Rectal smooth muscle tissue (tissue), 1 donor: ENCODE data around the gene LIMCH1.

Experiments used
- H3K27ac ChIP-seq: one replicate; pipeline ENCODE4 v1.7.0; 2013; ENCODE audit warnings: low read depth, low read length, inconsistent platforms
- H3K27me3 ChIP-seq: one replicate; pipeline ENCODE4 v1.7.0; 2013; ENCODE audit warnings: low read length; ENCODE audit not compliant: control insufficient read depth, insufficient read depth
- H3K36me3 ChIP-seq: one replicate; pipeline ENCODE4 v1.7.0; 2013; ENCODE audit warnings: low read length; ENCODE audit not compliant: control insufficient read depth, insufficient read depth
- H3K4me1 ChIP-seq: one replicate; pipeline ENCODE4 v1.7.0; 2013; ENCODE audit warnings: low read length; ENCODE audit not compliant: control insufficient read depth, insufficient read depth
- H3K4me3 ChIP-seq: one replicate; pipeline ENCODE4 v1.7.0; 2013; ENCODE audit warnings: low read length
- H3K9ac ChIP-seq: one replicate; pipeline ENCODE4 v1.7.0; 2013; ENCODE audit warnings: low read length

Gene LIMCH1

DNA sequence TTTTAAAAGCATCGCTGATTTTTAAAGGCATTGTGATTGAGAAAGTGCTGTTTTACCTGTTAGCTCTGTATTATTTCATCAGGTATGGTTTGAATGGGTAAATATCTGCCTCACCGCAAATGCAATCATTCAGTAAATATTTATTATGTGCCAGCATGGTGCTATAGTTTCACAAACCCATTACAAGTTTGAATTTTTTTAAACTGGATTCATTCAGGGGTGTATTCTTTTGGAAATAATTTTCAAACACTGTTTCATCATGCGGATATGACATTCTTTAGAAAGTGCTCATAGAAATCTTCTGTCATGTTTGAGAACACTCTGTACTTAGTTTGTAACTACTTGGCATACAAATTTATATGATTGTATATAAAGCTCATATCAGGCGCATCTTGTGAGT is 37.2 kb downstream of the LIMCH1 start:
- no peaks in the 10 kb centered on the region for H3K36me3 ChIP-seq
- no peak overlapping the region for H3K4me3 ChIP-seq
- H3K4me1 ChIP-seq, result peaks cover 11% of the 10 kb centered on the region
- no peak overlapping the region for H3K27ac ChIP-seq
- no peaks in the 10 kb centered on the region for H3K27me3 ChIP-seq
- no peak overlapping the region for H3K9ac ChIP-seq

DNA sequence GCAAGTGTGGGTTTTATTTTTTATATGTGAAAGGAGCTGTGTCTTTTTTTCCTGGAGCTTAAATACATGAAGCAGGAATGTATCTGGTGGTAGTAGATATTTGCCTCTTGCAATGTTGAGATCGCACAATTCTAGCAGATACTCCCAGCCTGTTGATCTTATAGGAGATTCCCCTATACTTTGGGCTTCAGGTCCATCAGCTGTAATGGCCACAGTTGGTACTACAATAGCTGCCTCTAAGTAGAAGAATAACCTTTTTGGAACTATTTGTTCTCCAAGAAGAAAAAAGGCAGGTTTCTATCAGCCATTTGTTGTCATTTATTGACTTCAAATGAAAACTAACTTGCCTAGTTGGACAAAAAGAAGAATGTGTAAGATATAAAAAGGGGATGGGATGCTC is 37.7 kb downstream of the LIMCH1 start:
- no peak overlapping the region for H3K4me3 ChIP-seq
- H3K36me3 ChIP-seq, result no peaks in the 10 kb centered on the region
- H3K4me1 ChIP-seq, result peaks cover 11% of the 10 kb centered on the region
- no peaks in the 10 kb centered on the region for H3K27me3 ChIP-seq
- H3K9ac ChIP-seq, result no peak overlapping the region
- H3K27ac ChIP-seq, result no peak overlapping the region

DNA sequence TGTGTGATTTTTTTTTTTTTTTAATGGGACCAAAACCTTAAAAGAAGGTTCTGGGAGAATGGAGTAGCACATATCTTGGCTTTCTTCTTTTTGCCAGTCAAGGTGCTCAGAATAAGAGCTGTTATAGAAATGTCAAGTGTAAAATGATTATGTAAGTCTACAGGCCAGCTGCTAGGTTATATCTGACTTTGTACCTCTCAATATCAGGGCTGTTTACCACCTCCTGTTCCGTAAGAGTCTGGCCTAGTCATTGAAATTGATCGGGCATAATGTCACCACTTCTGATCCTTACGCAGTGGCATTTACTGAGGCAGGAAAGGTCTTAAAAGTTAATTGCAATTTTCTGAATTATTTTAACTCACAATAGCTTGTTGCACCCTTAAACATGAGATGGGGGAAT is 41.1 kb downstream of the LIMCH1 start:
- Histone ChIP-seq H3K36me3 (no peaks in the 10 kb centered on the region), H3K27me3 (no peaks in the 10 kb centered on the region), H3K4me3 (no peak overlapping the region), H3K4me1 (peaks cover 5% of the 10 kb centered on the region), H3K27ac (no peak overlapping the region), H3K9ac (no peak overlapping the region)

DNA sequence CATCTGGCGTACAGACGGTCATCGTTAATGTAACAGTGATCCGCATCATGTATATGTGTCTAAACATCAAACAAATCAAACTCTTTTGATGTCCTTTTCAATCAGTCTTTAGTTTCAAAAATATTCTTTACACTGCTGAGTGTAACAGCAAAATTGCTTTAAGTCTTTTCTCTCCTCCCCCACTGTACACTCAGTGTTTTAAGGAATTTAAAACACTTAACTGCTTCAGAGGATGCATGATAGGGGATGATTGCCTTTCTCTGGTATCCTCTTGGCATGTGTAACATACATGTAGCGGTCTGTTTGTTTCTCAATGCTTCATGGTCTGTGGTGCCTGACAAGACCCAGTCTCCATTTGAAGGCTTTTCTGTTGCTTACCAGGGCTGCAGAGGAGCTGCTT is 41.6 kb downstream of the LIMCH1 start:
- no peak overlapping the region for H3K4me3 ChIP-seq
- no peaks in the 10 kb centered on the region for H3K36me3 ChIP-seq
- no peak overlapping the region for H3K9ac ChIP-seq
- peaks cover 5% of the 10 kb centered on the region for H3K4me1 ChIP-seq
- no peak overlapping the region for H3K27ac ChIP-seq
- H3K27me3 ChIP-seq, result no peaks in the 10 kb centered on the region

DNA sequence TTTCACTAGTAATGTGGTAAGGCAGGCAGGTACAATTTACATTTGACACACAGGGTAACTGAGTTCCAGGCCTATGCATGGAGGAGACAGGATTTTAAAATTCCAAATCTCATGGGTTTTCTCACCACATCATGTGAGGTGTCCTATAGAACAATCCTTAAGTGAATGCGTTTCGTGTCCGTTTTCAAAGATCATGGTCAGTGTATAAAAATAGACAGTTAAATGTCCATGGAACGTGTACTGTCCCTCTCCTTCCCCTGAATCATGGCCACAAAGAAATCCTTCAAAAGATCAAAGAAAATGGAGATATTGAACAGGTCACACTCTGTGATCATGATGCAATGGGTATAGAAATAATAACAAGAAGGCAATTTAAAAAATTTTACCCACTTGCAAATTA is 42.0 kb downstream of the LIMCH1 start:
- Histone ChIP-seq H3K36me3 (no peaks in the 10 kb centered on the region), H3K4me3 (no peak overlapping the region), H3K27ac (no peak overlapping the region), H3K9ac (no peak overlapping the region), H3K27me3 (no peaks in the 10 kb centered on the region), H3K4me1 (peaks cover 5% of the 10 kb centered on the region)

DNA sequence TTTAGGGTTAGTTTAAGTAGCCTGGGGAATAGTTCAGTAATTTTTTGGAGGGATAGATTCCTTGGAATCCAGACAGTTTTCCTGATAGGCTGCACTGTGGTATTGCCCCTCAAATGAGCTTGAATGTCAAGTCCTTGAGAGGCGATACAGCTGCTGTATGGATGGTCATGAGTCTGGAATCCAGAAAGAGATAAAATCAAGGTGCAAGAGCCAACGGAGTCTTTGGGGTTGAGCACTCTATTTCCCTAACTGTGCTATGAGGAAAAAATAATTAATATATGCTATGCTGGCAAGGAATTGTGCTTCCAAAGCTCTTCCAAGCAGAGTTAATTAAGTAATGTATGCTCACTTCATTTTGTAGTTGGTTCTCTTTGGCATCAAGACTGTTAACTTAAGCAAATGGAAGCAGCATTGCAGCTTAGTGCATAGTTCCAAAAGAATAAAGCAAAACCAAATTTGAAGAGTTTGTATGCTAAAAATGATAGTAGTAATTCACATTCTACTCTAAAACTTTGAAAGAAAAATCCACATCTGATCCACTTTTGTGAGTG is 48.8 kb downstream of the LIMCH1 start:
- Histone ChIP-seq H3K4me1 (no peaks in the 10 kb centered on the region), H3K27ac (no peak overlapping the region), H3K4me3 (no peak overlapping the region), H3K27me3 (no peaks in the 10 kb centered on the region), H3K36me3 (no peaks in the 10 kb centered on the region), H3K9ac (no peak overlapping the region)

DNA sequence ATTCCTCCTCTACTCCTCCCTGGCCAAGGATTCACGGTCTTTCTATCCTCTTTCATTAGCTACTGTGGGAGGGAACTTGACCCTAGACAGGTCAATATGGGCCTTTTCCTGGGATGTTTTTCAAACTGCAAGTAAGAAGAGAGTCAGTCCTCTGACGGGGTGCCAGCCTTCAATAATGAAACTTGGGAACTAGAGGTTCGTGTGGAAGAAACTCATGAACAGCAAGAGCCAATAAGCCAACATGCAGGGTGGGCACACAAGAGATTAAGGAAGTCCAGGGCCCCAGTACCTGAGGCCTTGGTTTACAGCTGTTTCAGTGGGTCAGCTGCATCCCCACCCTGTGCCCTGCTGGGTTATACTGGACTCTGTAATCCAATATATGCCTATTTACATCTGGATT is 49.3 kb downstream of the LIMCH1 start:
- H3K9ac ChIP-seq, result no peak overlapping the region
- no peaks in the 10 kb centered on the region for H3K36me3 ChIP-seq
- H3K4me1 ChIP-seq, result no peaks in the 10 kb centered on the region
- no peaks in the 10 kb centered on the region for H3K27me3 ChIP-seq
- no peak overlapping the region for H3K4me3 ChIP-seq
- H3K27ac ChIP-seq, result no peak overlapping the region

DNA sequence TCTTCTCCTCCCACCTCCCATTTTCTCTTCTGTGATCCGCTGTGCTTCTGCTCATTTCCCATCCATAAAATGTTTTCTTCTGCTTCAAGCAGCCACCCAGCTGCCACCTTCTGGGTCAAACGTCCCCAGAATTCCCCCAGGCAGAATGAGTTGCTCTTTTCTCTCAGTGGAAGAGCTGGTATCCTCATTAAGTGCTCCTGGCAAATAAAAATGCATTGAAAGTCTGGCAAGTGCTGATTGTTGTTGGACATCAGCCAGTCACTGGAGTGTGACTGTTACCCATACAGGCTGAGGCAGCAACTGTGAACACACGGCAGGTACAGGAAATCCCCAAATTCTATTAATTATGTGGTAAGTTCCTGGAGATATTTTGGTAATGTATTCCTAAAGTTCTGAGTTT is 52.6 kb downstream of the LIMCH1 start:
- H3K4me1 ChIP-seq, result peaks cover 7% of the 10 kb centered on the region
- H3K27me3 ChIP-seq, result no peaks in the 10 kb centered on the region
- H3K4me3 ChIP-seq, result no peak overlapping the region
- H3K9ac ChIP-seq, result no peak overlapping the region
- no peak overlapping the region for H3K27ac ChIP-seq
- no peaks in the 10 kb centered on the region for H3K36me3 ChIP-seq

DNA sequence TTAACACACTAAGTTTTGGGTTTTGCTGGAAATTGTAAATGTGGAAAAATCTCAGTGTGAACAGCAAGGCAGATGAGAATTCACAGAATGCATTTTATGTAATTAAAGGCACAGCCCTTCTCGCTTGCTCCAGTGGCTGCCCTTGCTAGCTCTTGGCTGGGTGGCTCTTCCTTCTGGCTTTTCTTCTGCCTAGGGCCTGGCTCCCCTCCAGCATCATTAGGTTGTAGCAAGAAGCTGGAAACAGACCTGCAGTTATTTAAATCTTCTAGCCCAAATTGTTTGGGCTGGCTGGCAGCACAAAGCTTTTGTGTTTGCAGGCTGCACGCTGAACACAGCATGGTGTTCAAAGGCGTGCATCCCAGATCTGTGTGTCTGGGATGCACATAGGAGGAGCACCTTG is 56.5 kb downstream of the LIMCH1 start:
- Histone ChIP-seq H3K9ac (no peak overlapping the region), H3K36me3 (no peaks in the 10 kb centered on the region), H3K4me1 (peaks cover 7% of the 10 kb centered on the region), H3K27ac (peak overlapping the region; percentile 2), H3K27me3 (no peaks in the 10 kb centered on the region), H3K4me3 (no peak overlapping the region)

DNA sequence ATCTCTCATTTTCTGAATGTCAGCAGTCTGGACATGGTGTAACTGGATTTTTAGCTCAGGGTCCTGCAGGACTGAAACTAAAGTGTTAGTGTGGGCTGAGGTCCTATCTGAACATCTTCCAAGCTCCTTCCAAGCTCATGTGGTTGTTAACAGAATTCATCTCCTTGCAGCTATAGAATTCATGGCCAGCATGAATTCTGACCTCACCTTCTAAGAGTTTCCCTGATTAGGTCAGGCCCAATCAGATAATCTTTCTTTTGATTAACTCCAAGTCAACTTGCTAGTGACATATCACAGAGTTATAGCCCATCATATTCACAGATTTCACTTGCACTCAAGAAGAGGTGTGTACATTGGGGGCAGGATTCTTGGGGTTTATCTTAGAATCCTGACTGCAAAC is 59.5 kb downstream of the LIMCH1 start:
- Histone ChIP-seq H3K4me3 (no peak overlapping the region), H3K27ac (no peak overlapping the region), H3K9ac (no peak overlapping the region), H3K4me1 (peaks cover 7% of the 10 kb centered on the region), H3K27me3 (no peaks in the 10 kb centered on the region), H3K36me3 (no peaks in the 10 kb centered on the region)

DNA sequence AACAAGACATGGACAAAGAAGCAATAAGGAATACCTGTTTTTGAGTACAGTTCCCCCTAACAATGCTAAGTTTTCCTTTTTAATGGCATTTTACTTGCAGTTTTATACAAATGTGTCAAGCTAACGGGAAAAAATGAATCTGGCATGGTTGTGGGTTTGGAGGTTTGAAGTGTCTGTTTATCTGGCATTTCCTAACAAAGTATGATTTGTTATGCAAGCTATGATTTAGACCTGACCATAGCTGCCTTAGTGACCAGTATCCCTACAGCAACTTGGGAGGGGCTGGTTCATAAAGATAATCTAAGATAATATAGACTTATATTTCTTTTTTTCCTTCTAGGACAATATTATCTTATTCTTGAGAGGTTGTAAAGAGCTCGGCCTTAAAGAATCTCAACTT is 60.6 kb downstream of the LIMCH1 start:
- no peaks in the 10 kb centered on the region for H3K27me3 ChIP-seq
- peaks cover 7% of the 10 kb centered on the region for H3K4me1 ChIP-seq
- no peak overlapping the region for H3K27ac ChIP-seq
- H3K9ac ChIP-seq, result no peak overlapping the region
- no peaks in the 10 kb centered on the region for H3K36me3 ChIP-seq
- H3K4me3 ChIP-seq, result no peak overlapping the region

DNA sequence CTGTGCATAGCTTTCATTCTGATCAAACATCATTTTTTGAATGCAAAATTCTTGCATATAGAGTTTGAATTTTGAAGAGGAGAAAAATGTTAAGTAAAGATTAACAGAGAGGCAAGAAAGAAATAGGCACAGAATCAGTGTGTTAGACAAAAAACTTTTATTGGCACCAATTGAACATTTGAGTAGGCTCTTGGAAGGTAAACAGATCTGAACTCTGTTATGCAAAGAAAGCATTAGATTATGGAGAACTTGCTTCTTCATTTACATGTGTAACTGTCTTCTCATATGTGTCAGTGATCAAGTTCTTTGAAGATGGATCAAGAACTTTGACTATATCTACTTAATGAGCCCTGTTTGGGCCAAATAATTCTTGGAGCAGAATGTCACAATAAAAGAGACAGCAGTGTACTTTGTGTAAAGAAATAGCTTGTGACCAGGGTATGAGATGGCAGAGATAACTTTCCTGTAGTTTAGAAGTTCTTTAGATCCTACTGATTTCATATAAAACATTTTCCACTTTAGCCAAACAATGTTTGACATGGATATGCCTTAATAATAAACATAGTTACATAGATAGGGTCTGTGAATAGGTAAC is 61.3 kb downstream of the LIMCH1 start:
- H3K4me1 ChIP-seq, result peaks cover 5% of the 10 kb centered on the region
- no peak overlapping the region for H3K27ac ChIP-seq

DNA sequence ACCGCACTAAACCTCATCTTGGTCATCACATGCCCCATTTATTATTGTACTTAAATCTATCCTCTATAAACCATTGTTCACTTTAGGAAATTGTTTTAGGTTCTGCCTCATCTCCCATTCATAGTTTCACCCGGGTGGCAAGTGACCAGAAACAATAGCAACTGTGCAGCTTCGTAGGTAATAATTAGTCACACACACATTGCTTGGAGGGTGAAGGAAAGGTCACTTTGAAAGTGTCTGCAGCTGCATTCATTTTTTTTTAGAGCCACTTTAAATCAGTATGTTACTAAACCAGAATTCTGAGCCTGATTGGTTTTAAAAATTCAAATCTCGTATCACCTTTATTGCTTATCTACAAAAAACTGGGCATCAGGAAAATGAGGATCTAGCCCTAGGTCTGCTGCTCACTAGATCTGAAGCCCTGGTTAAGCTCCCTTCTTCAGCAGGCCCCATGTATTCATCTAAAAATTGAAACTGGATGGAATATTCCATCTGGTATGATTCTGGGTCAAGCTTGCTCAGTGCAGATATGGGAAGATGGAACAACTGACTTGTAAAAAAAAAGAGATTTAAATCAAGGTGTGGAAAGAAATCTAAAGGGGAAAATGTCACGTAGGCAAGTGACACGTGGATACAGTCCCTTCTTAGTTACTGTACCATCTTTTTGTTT is 62.4 kb downstream of the LIMCH1 start:
- no peaks in the 10 kb centered on the region for H3K27me3 ChIP-seq
- H3K9ac ChIP-seq, result no peak overlapping the region
- no peaks in the 10 kb centered on the region for H3K36me3 ChIP-seq
- H3K27ac ChIP-seq, result no peak overlapping the region
- no peaks in the 10 kb centered on the region for H3K4me1 ChIP-seq
- H3K4me3 ChIP-seq, result no peak overlapping the region

More for the DNA sequence above, 61.3 kb downstream of the LIMCH1 start:
- Histone ChIP-seq H3K27me3 (no peaks in the 10 kb centered on the region), H3K4me3 (no peak overlapping the region), H3K9ac (no peak overlapping the region), H3K36me3 (no peaks in the 10 kb centered on the region)
